ENCODE data around the gene HOXA9. TPM values are rescaled to one million over a fixed set of nuclear protein-coding genes. Genes with fewer than 3 reads are reported as not detected.
A peak's percentile ranks its signal among the peaks of the same experiment; 100 is the strongest.

HOXA9 gene
- total and polyA plus RNA-seq, 10 of the 15 experiments (the other 5 are each of a cell fraction or from before 2014, with no cell fraction given) = not detected

DNA sequence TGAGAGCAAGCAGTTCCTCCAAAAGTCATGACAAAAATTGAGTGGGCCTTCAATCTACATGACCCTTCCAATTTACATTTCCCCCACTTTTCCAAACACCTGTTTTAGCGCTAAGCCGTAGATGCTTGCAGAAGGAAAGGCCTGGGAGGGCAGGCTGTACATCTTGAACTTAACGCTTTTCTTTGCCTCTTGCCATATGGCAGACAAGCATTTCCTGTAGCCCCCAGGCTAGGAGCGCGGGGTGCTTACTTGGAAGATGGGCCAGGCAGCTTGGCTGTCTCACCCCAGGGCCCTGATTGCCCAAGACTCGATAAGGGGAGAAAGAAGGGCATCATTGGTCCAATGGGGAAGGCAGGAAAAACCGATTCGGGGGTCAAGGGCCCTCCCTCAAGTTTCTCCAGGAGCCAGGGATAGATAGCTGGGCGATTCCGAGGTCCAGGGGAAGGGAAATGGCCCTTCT is 7.0 kb upstream of the HOXA9 start:
- Histone ChIP-seq H3K36me3 (ENCODE audit: control insufficient read depth in 2 of 2, insufficient read depth in 2 of 2, low read length in 1 of 2) (no peaks in the 10 kb centered on the region; a peak in 1 of 4 replicates), H3K79me2 (ENCODE audit: control insufficient read depth, insufficient read depth, low read length) (no peaks in the 10 kb centered on the region), H3K9me3 (replicated peaks; ENCODE audit: control insufficient read depth, insufficient read depth, low read length) (no peaks in the 10 kb centered on the region; the same call in 2 of the 3 replicates), H3K4me1 (ENCODE audit: control insufficient read depth, insufficient read depth, low read length) (no peaks in the 10 kb centered on the region), H3K4me3 (no peak overlapping the region), H3K27me3 (replicated peaks in 1 of 2; ENCODE audit: control insufficient read depth in 2 of 2, insufficient read depth in 2 of 2, low read length in 1 of 2) (peaks cover 24 to 29% of the 10 kb centered on the region in 2 experiments), H3K27ac (ENCODE audit: control insufficient read depth, insufficient read depth) (no peak overlapping the region), H3K9ac (ENCODE audit: control insufficient read depth, insufficient read depth, low read length) (no peak overlapping the region), H4K20me1 (ENCODE audit: control insufficient read depth, insufficient read depth) (no peaks in the 10 kb centered on the region), H2AFZ (ENCODE audit: control insufficient read depth, low read depth, low read length) (no peak overlapping the region), H3K4me2 (ENCODE audit: control insufficient read depth, insufficient read depth) (no peak overlapping the region)
- FAIRE-seq (no peak), ATAC-seq (no peak), DNase-seq (ENCODE audit: low read depth, low spot score) (no peak)
- no TSS peak for BruUV-seq (replicated peaks)
- ChIA-PET SMC1A (ENCODE audit: uncharacterized antibody, unreplicated experiment) (no interaction called here), POLR2A (no interaction called here), RAD21 (ENCODE audit: unreplicated experiment) (no interaction called here), CTCF (no interaction called here)
- intact Hi-C loops (cut with micrococcal nuclease; ENCODE audit: unreplicated experiment) (no loop called here), in situ Hi-C loops (cut with MboI) (loop anchor here (25.0 kb wide), 1 partner anchor 1085 kb away; no protein-coding TSS in a partner anchor)
- TF ChIP-seq SIX5 (IDR thresholded peaks at IDR 0.05; ENCODE audit: low read depth, low read length, severe bottlenecking) (no peak), CBFB (IDR thresholded peaks at IDR 0.05; ENCODE audit: low read depth) (no peak), SP1 (IDR thresholded peaks at IDR 0.05; ENCODE audit: low read depth, low read length) (no peak)
- TF ChIP-seq, protein P1, sequence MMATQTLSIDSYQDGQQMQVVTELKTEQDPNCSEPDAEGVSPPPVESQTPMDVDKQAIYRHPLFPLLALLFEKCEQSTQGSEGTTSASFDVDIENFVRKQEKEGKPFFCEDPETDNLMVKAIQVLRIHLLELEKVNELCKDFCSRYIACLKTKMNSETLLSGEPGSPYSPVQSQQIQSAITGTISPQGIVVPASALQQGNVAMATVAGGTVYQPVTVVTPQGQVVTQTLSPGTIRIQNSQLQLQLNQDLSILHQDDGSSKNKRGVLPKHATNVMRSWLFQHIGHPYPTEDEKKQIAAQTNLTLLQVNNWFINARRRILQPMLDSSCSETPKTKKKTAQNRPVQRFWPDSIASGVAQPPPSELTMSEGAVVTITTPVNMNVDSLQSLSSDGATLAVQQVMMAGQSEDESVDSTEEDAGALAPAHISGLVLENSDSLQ (IDR thresholded peaks at IDR 0.05) = no peak
- WGBS (ENCODE audit: insufficient coverage, insufficient replicate concordance, low lambda C conversion rate, missing lambda C conversion rate) = 38% methylated on average over 10 of the region's 10 CpGs

DNA sequence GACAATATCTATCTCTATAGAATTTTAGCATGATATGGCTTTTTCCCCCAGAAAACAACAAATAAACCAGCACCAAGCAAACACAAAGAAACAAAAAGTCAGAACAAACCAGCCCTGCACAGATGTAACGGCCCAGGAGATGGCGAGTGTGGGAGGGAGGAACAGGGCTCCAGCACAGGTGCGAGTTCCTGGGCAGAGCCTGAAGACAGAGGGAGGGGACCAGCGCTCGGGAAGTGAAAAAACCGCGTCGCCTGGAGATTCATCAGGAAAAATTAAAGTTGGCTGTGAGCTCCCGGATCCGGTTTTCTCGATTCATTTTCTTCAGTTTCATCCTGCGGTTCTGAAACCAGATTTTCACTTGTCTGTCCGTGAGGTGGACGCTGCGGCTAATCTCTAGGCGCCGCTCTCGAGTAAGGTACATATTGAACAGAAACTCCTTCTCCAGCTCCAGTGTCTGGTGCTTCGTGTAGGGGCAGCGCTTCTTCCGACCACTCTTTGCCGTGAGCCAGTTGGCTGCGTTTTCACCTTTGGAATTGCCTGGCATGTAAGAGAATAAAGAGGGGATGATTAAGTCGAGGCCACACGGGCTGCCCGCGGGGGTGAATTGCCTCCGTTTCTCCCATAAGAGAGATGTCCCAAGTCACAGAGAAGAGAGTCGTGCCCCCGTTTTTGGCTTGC is 6.4 kb upstream of the HOXA9 start:
- ChIA-PET RAD21 (ENCODE audit: unreplicated experiment) (no interaction called here), CTCF (no interaction called here), POLR2A (no interaction called here), SMC1A (ENCODE audit: uncharacterized antibody, unreplicated experiment) (no interaction called here)
- 21% methylated on average over 30 of the region's 30 CpGs for whole genome bisulfite sequencing (ENCODE audit: insufficient coverage, insufficient replicate concordance, low lambda C conversion rate, missing lambda C conversion rate)
- Histone ChIP-seq H3K4me2 (ENCODE audit: control insufficient read depth, insufficient read depth) (no peak overlapping the region), H3K27ac (ENCODE audit: control insufficient read depth, insufficient read depth) (no peak overlapping the region), H3K9me3 (replicated peaks; ENCODE audit: control insufficient read depth, insufficient read depth, low read length) (no peaks in the 10 kb centered on the region; the same call in 2 of the 3 replicates), H3K4me3 (no peak overlapping the region), H2AFZ (ENCODE audit: control insufficient read depth, low read depth, low read length) (no peak overlapping the region), H3K9ac (ENCODE audit: control insufficient read depth, insufficient read depth, low read length) (no peak overlapping the region), H3K27me3 (replicated peaks in 1 of 2; ENCODE audit: control insufficient read depth in 2 of 2, insufficient read depth in 2 of 2, low read length in 1 of 2) (peaks cover 26 to 33% of the 10 kb centered on the region in 2 experiments), H3K4me1 (ENCODE audit: control insufficient read depth, insufficient read depth, low read length) (no peaks in the 10 kb centered on the region), H4K20me1 (ENCODE audit: control insufficient read depth, insufficient read depth) (no peaks in the 10 kb centered on the region), H3K36me3 (ENCODE audit: control insufficient read depth in 2 of 2, insufficient read depth in 2 of 2, low read length in 1 of 2) (no peaks in the 10 kb centered on the region; a peak in 1 of 4 replicates), H3K79me2 (ENCODE audit: control insufficient read depth, insufficient read depth, low read length) (no peaks in the 10 kb centered on the region)
- DNase-seq (ENCODE audit: low read depth, low spot score) = no peak
- peak; percentile 48; the same call in 2 of the 3 replicates for ATAC-seq
- FAIRE-seq = no peak
- intact Hi-C loops (cut with micrococcal nuclease; ENCODE audit: unreplicated experiment) (no loop called here), in situ Hi-C loops (cut with MboI) (loop anchor here (25.0 kb wide), 1 partner anchor 1084 kb away; no protein-coding TSS in a partner anchor)
- BruUV-seq (replicated peaks) = no TSS peak
- TF ChIP-seq, protein P2, sequence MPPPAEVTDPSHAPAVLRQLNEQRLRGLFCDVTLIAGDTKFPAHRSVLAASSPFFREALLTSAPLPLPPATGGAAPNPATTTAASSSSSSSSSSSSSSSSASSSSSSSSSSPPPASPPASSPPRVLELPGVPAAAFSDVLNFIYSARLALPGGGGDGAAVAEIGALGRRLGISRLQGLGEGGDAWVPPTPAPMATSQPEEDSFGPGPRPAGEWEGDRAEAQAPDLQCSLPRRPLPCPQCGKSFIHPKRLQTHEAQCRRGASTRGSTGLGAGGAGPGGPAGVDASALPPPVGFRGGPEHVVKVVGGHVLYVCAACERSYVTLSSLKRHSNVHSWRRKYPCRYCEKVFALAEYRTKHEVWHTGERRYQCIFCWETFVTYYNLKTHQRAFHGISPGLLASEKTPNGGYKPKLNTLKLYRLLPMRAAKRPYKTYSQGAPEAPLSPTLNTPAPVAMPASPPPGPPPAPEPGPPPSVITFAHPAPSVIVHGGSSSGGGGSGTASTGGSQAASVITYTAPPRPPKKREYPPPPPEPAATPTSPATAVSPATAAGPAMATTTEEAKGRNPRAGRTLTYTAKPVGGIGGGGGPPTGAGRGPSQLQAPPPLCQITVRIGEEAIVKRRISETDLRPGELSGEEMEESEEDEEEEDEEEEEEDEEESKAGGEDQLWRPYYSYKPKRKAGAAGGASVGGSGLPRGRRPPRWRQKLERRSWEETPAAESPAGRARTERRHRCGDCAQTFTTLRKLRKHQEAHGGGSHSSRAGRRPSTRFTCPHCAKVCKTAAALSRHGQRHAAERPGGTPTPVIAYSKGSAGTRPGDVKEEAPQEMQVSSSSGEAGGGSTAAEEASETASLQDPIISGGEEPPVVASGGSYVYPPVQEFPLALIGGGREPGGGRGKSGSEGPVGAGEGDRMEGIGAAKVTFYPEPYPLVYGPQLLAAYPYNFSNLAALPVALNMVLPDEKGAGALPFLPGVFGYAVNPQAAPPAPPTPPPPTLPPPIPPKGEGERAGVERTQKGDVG (CRISPR knock-in tag; IDR thresholded peaks at IDR 0.05) = no peak
- TF ChIP-seq YY1 (IDR thresholded peaks at IDR 0.05; ENCODE audit: low read depth, low read length) = no peak
- TF ChIP-seq, protein P3, sequence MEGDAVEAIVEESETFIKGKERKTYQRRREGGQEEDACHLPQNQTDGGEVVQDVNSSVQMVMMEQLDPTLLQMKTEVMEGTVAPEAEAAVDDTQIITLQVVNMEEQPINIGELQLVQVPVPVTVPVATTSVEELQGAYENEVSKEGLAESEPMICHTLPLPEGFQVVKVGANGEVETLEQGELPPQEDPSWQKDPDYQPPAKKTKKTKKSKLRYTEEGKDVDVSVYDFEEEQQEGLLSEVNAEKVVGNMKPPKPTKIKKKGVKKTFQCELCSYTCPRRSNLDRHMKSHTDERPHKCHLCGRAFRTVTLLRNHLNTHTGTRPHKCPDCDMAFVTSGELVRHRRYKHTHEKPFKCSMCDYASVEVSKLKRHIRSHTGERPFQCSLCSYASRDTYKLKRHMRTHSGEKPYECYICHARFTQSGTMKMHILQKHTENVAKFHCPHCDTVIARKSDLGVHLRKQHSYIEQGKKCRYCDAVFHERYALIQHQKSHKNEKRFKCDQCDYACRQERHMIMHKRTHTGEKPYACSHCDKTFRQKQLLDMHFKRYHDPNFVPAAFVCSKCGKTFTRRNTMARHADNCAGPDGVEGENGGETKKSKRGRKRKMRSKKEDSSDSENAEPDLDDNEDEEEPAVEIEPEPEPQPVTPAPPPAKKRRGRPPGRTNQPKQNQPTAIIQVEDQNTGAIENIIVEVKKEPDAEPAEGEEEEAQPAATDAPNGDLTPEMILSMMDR (IDR thresholded peaks at IDR 0.05 in 2 of 3, conservative IDR thresholded peaks at IDR 0.05 in 1 of 3; ENCODE audit: control insufficient read depth in 2 of 3, extremely low read depth in 1 of 3, insufficient read depth in 1 of 3, low read depth in 3 of 3, low read length in 3 of 3) = no peak

Data from GM12878 (cell line).